COLO668 (cell line): ENCODE data around the gene TTC39C.
"Not testable (repeated sequence)": the region's sequence is repeated elsewhere in the genome, so short reads cannot be mapped to it uniquely, and the experiment has no call there.

Experiments
- DNase-seq: peaks from one replicate; lab custom pipeline; 2025; ENCODE audit not compliant: unreplicated experiment; lab: John Stamatoyannopoulos, UW

Gene TTC39C

DNA sequence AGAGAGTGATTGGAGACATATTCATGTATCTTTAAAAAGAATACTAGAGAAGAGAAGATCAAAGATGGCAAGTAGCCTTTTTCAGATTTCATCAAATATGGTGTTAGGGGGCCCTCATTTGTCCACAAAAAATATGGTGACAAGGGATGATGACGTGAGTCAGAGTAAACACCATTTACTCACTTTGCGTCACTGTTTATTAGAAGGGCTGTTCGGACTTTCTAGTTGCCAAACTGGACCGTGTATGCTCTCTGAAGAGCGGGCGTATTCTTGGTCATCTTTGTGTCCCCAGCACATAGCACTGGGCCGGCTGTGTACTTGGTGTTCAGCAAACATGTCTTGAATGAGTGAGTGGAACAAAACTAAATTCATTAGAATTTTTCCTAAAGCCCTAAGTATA, 37.5 kb downstream of the TTC39C start:
- no peak for DNase-seq

DNA sequence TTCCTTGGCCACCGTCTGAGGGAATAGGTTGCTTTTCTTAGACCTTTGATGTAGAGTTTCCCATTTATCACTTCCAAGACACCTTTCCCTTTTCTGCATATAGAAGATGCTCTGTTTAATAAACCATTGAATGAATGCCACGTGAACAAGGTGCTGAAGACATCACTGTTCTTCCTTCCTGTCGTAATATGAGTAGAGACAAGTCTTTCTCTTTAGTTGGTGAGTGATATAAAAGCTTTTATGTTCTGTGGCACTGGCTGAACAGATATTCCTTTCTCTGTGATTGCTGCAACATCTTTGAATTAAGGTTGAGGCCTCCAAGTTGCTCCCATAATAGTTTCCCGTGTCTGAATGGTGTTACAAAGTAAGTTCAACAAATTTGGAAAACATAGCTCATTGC, 38.7 kb downstream of the TTC39C start:
- no peak for DNase-seq

DNA sequence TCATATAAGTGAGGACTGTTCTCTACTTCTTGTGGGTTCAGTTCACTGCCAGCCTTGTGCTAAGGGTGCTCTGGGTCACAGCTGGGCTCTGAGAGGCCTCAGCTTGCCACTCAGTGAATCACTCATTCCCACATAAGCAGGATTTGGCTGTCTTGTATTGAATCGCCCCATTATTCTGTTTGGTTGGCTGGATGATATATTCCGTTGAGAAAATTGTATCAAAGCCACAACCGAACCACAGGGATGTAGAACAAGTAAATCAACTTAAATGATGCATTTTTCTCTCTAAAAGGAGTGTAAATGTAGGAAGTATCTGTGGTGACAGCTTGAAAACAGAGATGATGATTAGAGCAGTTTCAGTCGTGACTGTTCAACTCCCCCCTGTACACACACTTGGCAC, 39.6 kb downstream of the TTC39C start:
- no peak for DNase-seq

DNA sequence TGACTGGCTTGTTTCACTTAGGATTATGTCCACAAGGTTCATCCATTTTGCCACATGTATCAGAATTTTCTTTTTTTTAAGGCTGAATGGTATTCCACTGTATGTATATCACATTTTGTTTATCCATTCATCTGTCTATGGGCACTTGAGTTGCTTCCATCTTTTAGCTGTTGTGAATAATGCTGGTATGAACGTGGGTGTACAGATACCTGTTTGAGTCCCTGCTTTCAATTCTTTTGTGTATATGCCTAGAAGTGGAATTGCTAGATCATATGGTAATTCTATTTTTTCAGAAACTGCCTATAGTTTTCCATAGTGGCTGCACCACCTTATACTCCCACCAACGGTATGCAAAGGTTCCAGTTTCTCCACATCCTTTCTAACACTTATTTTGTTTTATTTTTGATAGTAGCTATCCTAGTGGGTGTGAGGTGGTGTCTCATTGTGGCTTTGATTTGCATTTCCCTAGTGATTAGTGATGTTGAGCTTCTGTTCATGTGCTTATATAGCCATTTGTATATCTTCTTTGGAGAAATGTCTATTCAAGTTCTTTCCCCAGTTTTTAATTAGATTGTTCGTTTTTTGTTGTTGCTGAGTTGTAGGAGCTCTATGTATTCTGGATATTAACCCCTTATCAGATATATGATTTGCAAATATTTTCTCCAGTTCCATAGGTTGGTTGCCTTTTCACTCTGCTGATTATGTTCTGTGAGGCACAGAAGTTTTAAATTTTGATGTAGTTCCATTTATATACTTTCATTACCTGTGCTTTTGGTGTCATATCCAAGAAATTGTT, 40.7 kb downstream of the TTC39C start:
- DNase-seq = no peak

DNA sequence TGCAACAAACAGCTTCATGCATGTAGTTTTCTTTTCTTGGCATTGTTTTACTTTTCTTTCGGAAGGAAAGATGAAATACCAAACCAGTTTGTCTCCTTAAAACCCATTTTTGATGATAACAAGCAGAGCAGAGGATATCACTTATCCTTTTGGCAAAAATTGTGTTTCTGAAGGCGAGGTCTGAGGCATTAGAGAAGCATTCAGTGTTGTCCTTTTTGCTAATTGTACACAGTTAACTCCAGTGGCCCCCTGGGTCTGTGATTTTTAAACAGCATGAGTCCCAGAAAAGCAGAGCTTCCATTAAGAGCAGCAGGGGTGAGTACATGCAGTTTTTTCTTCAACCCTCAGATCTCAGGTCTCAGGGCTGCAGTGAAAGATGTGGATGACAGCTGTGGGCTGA, 41.3 kb downstream of the TTC39C start:
- DNase-seq = no peak

DNA sequence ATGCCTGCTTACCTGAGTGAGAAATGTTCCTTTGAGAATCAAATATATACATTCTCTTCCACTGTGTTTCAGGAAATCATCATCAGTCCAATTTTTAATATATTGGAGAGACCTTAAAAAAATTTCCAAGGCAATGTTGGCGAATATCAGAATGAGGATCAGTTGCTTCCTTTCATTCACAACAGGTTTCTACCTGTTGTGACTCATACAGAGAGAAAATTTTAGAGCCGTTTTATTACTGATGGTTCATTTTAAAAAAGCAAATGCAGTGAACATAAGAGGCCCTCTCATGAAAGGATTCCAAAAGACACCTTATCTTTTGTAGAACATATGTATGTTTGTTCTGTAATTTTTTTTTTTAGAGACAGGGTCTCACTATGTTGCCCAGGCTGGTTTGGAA, 42.0 kb downstream of the TTC39C start:
- no peak for DNase-seq

DNA sequence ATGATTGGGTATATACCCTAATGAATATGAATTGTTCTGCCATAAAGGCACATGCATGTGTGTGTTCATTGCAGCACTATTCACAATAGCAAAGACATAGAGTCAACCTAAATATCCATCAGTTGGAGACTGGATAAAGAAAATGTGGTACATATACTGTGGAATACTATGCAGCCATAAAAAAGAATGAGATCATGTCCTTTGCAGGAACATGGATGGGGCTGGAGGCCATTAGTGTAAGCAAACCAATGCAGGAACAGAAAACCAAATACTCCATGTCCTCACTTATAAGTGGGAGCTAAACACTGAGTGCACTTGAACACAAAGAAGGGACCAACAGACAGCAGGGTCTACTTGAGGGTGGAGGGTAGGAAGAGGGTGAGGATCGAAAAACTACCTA, 43.2 kb downstream of the TTC39C start:
- DNase-seq = no peak

DNA sequence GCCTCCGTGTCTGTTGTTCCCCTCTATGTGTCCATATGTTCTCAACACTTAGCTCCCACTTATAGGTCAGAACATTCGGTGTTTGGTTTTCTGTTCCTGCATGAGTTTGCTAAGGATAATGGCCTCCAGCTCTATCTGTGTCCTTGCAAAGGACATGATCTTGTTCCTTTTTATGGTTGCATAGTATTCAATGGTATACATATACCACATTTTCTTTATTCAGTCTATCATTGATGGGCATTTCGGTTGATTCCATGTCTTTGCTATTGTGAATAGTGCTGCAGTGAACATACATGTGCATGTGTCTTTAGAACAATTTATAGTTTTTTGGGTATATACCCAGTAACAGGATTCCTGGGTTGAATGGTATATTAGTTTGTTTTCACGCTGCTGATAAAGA, 44.8 kb downstream of the TTC39C start:
- not testable (repeated sequence) for DNase-seq

DNA sequence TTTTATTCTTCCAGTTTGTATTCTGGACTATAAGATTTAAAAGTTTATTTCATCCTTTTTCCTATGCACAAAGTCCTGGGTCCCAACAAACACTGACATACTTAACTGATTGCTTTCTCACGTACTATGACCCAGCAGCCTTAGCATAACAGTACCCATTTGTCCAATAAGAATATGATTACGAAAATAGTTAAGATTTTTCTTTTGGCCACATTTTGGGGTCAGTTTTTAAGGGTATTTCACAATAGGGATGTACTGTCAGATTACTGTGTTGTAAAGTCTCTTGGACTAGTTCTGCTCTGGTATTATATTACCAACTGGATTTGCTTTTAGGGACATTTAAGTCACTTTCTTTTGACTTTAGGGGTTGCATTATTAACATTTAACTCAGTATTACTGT, 46.1 kb downstream of the TTC39C start:
- DNase-seq = no peak

DNA sequence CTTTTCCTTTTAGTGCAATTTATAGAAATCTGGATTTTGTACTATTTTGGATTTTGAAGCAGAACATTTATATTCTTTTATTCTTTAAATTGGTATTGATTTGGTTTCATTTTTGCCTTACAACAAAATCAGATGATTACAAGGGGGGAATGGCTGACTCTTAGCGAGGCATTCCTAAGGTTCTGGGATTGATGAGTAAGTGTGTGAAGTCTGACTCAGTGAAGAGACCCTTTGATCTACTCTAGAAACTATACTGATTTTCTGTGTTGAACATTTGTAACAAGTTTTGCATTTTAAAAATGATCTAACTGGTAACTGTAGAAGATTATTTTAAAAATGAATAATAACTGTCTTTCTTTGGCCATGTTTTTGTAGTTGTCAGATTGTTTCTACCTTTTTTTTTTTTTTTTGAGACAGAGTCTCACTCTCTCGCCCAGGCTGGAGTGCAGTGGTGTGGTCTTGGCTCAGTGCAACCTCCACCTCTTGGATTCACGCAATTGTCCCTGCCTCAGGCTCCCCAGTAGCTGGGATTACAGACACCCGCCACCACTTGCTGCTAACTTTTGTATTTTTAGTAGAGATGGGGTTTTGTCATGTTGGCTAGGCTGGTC, 48.7 kb downstream of the TTC39C start:
- DNase-seq = no peak

DNA sequence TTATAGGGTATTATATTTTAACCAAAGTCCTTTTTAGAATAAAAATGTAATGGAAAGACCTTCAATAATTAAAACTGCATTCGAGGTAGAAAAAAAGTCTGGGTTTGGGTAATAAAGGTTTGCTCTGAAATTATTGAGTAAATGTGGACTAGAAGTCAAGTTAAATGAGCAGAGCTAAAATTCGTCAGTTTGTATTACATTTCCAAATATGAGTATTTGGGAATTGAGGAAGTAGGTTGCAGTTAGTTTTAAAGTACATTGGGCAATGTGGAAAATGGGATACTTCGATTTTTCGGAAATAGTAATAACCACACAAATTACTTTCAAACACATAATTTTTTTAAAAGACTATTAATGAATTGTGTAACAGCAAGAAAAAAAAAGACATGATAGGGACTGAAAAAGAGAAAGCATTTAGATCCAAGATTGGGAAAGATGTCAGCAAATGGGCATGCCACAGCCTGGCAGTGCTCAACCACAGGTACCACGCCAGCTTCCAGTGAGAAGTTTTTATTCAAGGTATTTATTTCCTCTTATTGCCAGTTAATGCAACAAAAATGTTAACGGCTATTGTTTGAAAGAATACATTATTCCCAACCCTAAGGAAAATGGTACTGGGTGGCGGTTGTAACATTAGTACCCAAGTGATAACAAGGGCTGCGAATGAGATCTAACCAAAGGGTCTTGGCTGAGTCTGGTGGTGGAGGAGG, 50.0 kb downstream of the TTC39C start:
- DNase-seq = no peak

DNA sequence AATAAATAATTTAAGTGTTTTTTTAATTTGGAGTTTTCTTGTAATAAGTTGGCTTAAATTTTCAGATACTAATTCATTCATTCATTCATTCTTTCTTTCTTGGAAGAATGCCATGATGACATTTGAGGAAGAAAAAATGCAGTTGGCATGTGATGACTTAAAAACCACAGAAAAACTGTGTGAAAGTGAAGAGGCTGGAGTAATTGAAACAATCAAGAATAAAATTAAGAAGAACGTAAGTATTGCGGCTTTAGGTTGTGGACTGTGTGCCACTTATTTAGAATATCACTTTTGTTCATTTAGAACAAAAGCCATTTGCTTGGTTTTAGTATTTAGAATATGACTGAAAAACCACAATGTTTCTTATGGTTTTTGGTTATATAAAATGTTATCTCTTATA, 51.4 kb downstream of the TTC39C start:
- DNase-seq = no peak

DNA sequence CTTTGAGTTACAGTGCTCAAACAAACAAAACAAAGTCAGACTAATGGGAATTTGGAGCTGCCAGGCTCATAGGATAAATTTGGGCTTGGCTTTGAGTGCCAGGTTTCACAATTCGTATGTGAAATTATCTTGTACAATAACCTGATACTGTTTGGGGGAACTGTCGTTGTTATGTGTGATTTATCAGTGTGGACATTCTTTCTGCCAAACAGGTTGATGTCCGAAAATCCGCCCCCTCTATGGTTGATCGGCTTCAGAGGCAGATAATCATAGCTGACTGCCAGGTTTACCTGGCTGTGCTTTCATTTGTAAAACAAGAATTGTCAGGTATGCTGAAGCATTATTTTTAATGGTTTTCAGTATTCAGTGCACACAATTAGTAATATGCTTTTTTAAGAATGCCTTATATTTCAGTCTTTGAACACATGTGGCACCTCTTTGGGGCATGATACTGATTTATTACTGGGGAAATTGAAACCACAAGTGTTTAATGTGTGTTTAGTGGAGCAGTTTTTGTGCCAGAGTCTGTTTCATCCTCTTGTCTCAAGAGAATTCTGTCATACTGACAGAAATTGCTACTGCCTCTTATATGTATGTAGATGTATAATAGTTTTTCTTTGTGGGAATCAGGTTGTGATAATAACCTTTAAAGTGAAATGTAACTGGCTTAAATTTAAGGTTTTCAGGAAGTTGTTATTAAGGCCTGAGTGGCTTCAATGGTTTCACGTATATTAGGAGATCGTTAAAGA, 54.6 kb downstream of the TTC39C start:
- DNase-seq = no peak

DNA sequence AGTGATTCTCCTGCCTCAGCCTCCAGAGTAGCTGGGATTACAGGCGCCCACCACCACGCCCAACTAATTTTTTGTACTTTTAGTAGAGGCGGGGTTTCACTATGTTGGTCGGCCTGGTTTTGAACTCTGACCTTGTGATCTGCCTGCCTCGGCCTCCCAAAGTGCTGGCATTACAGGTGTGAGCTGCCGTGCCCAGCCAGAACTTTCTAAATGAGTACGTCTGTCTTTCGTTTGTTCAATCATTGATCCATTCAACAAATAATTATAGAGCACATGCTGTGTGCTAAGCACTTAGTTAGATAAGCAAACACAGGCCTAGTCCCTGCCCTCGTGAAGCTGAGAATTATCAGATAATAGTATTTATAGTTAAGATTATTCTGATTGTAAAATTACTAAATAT, 56.5 kb downstream of the TTC39C start:
- DNase-seq = no peak

DNA sequence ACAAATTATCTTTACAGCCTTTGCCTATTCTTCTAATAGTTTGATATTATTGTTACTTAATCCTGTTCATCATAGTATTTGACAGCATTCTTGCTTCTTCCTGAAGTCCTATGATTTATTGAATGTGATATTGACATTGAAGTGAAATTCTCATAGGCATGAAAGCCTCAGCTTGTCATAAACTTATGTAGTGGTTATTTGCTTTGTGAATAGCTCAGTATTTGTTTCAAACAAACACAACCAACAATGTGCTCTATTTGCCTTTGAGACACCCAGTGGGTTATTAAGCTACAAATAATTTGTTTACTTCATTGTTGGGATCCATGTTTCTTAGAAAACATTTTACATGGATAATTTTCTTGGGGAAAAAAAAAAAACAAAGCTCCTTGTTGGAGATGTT, 57.2 kb downstream of the TTC39C start:
- no peak for DNase-seq

DNA sequence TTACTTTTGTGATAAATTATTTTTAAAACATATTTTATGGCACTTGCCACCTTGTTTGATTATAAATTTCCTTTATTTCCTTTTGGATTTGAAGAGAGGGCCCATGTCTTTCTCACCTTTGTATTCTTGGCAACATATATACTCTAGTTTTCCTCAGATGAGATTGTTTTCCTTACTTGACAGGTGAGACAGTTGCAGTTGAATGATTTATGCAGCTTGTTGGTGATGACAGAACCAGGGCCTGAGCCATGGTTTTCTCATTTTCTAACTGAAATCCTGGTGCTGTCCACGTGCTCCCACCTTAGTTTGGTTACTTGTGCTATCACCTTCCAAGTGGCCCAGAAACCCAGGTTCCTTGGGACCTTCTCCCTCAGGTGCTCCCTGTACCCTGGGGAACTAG, 58.2 kb downstream of the TTC39C start:
- DNase-seq = no peak

DNA sequence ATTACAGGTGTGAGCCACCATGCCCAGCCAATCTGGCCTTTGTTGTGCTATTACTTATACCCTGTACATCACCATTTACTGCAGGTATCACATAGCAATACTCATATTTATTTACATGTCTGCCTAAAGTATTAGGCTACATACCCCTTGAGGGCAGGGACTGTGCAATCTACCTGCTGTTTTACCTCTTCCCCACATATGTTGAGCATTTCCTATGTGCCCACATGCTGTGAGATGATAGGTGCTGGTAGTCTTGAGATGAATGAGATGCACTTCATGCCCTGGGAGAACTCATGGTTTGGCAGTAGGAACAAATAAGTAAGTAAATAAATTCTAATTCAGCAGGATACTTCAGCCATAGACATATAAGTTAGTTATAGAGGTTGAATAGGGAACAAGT, 59.2 kb downstream of the TTC39C start:
- no peak for DNase-seq

DNA sequence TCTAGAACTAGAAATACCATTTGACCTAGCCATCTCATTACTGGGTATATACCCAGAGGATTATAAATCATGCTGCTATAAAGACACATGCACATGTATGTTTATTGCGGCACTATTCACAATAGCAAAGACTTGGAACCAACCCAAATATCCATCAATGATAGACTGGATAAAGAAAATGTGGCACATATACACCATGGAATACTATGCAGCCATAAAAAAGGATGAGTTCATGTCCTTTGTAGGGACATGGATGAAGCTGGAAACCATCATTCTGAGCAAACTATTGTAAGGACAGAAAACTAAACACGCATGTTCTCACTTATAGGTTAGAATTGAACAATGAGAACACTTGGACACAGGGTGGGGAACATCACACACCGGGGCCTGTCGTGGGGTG, 60.2 kb downstream of the TTC39C start:
- DNase-seq = not testable (repeated sequence)

DNA sequence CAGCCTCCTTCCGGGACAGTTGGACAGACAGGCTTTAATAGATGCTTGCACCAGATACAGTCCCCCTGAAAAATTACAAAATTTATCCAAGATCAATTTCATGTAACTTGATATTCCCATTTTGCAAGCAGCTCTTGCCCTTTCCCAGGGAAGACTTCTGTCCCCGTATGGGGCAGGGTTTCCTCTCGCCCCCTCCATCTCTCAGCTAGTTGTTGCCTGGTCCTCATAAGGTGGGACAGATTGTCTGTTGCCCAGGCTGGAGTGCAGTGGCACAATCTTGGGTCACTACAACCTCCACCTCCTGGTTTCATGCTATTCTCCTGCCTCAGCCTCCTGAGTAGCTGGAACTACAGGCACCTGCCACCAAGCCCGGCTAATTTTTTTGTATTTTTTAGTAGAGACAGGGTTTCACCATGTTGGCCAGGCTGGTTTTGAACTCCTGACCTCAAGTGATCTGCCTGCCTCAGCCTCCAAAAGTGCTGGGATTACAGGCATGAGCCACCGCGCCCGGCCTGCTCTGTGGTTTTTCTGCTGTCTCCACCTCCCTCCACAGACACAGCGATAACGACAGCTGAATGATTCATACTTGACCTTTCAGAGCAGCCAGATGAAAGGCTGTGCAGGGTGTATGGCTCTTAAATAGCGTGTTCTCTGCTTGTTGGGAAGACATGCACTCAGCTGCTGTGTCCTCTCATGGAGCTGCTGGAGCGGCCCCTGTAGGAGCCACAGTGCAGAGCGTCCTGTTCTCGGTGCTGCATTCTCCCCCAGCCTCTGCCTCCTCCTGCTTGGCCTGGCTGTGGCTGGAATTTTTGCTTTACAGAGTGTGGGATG, 61.4 kb downstream of the TTC39C start:
- DNase-seq = peak; percentile 85

DNA sequence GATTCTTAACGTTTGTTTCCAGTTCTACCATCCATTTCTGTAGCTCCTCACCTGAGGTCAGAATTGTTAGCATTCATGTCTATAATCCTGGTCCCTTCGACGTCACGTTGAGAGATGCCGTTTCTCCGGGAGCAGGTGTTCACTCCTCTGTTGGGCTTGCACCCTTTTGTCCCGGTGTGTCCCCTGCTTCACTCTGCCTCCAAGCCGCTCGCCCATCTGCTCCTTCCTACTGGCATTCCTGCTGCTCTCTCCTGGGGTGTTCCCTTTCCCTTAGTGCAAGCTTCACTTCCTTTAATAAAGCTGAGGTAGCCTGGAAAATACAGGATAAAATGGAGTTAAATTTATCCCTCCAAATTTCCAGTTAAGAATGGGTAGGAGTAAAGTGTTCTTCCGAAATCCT, 62.4 kb downstream of the TTC39C start:
- DNase-seq = no peak

DNA sequence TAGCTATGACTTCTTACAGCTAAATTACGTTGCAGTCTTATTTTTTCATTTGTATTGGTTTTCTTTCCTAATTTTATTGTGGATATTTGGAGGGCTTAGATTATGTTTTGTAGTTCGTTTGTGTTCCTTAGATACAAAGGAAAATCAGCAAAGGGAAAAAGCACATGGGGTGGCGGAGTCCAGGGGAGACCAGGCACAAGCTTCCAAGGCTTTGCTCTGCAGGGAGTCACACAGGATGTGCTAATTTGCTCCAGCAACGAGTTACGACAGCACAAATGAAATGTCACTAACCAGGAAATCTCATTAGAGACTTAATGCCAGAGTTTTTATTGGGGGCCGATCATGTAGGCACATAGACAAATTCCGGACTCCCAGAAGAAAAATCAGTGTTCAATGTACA, 63.8 kb downstream of the TTC39C start:
- DNase-seq = no peak
